Neuron (in vitro differentiated cells): ENCODE data around the gene PRR30.
"Not testable (repeated sequence)": the region's sequence is repeated elsewhere in the genome, so short reads cannot be mapped to it uniquely, and the experiment has no call there.

Experiments
- H2AFZ ChIP-seq: one replicate; pipeline ENCODE4 v1.6.1; 2013; ENCODE audit warnings: low read depth, mild to moderate bottlenecking, inconsistent platforms, low read length, moderate library complexity
- H3K27me3 ChIP-seq: one replicate; pipeline ENCODE4 v1.6.1; 2013; ENCODE audit warnings: low read length; ENCODE audit not compliant: insufficient read depth
- H3K36me3 ChIP-seq: one replicate; pipeline ENCODE4 v1.6.1; 2013; ENCODE audit warnings: low read length; ENCODE audit not compliant: insufficient read depth
- H3K4me1 ChIP-seq: one replicate; pipeline ENCODE4 v1.6.1; 2013; ENCODE audit warnings: low read length; ENCODE audit not compliant: insufficient read depth
- H3K4me3 ChIP-seq: 2 replicates; pipeline ENCODE4 v1.5.1; 2013; ENCODE audit warnings: mild to moderate bottlenecking, low read length, moderate library complexity
- H3K9me3 ChIP-seq: one replicate; pipeline ENCODE4 v1.6.1; 2013; ENCODE audit warnings: low read length

PRR30 gene

DNA sequence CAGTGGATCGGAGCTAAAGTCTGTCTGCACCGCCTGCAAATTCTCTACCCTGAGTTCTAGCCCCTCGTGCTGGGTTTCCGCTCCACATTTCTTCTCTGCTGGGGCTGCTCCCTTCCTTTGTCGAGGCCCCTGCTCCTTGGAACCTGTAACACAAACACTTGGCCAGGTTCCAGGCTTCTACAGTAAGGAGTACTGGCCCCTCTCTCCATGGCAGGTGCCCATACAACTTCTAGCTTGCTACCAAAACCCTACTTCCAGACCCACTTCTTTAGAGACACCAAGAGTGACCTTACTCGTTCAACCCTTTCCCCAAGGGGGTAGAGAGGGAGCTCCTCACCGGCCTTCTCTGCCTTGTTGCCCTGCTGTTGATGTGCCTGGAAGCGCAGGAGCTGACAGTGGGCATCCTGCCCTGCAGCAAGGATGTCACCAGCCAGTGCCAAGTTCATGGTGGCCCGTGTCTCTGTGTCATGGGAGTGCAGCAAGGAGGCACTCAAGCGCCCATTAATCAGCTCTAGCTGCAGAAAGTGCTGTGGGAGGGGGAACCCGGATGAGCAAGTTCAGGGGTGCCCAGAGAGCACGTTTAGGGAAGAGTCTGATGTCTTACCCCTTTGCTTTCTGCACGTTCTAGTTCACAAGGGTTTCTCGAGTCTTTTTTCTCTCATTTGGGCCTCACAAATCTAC lies 5.9 kb downstream of the PRR30 start:
- Histone ChIP-seq H3K9me3 (no peaks in the 10 kb centered on the region), H3K27me3 (peaks cover 8% of the 10 kb centered on the region), H2AFZ (peak overlapping the region; percentile 88), H3K4me1 (peaks cover 6% of the 10 kb centered on the region), H3K36me3 (peaks cover 32% of the 10 kb centered on the region), H3K4me3 (peak overlapping the region; percentile 85)

GRCh38 chr2:27131429-27131828 lies 7.8 kb downstream of the PRR30 start:
- no peak overlapping the region for H3K4me3 ChIP-seq
- no peak overlapping the region for H2AFZ ChIP-seq
- peaks cover 32% of the 10 kb centered on the region for H3K36me3 ChIP-seq
- peaks cover 6% of the 10 kb centered on the region for H3K4me1 ChIP-seq
- H3K9me3 ChIP-seq, result no peaks in the 10 kb centered on the region
- no peaks in the 10 kb centered on the region for H3K27me3 ChIP-seq

DNA sequence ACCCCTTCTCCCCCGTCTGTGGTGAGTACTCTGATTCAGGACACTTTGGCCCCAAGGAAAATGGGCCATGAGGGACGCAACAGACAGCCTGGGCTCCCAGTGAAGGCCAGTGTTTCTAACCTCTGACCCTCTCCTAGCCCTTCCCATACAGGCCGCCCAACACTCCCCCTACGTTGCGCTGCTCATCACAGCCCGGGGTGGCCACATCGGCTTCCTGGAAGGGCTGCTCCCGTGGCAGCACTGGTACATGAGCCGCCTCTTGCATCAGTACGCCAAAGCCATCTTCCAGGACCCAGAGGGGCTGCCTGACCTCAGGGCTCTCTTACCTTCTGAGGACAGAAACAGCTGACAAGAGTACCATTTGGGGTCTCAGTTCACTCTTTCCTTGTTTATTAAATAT lies 8.8 kb downstream of the PRR30 start:
- Histone ChIP-seq H3K4me3 (no peak overlapping the region), H3K36me3 (peaks cover 32% of the 10 kb centered on the region), H2AFZ (no peak overlapping the region), H3K4me1 (peaks cover 6% of the 10 kb centered on the region), H3K27me3 (no peaks in the 10 kb centered on the region), H3K9me3 (no peaks in the 10 kb centered on the region)

DNA sequence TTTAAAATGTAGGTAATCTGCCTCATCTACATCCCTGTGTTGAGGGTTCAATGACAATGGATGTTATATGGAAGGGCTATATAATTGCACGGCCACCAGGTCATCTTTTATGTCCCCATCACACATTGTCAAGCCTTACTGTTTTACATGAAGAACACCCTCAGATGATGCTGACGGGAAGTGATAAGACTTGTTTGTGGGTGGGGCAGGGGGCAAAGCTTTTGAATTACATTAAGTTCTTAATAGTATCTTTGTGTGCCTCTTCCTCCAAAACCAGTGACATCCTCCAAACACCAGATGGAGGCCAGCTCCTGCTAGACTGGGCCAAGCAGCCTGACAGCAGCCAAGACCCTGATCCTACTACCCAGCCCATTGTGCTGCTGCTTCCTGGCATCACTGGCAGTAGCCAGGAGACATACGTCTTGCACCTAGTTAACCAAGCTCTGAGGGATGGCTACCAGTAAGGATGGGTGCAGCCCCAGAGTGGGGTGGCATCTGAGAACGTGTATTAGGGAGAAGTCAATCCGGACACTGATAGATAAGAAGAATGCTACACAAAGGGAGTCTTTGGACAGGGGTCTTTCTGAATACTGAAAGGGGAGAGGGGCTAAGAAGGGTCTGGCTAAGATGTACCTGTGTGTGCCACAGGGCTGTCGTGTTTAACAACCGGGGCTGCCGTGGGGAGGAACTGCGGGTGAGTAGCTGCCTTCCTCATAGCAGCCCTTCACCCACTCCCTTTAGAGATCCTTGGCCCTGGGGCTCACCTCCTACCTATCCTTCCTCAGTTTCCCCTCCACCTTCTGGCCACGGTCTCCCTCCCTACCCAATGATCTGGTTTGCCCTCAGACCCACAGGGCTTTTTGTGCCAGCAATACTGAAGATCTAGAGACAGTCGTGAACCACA lies 10.3 kb downstream of the PRR30 start:
- no peak overlapping the region for H3K4me3 ChIP-seq
- H3K9me3 ChIP-seq, result no peaks in the 10 kb centered on the region
- H3K4me1 ChIP-seq, result peaks cover 6% of the 10 kb centered on the region
- no peak overlapping the region for H2AFZ ChIP-seq
- H3K27me3 ChIP-seq, result peaks cover 5% of the 10 kb centered on the region
- peaks cover 32% of the 10 kb centered on the region for H3K36me3 ChIP-seq

- no peaks in the 10 kb centered on the region for H3K9me3 ChIP-seq
- H3K4me3 ChIP-seq, result no peak overlapping the region
- no peaks in the 10 kb centered on the region for H3K4me1 ChIP-seq
- H3K27me3 ChIP-seq, result peaks cover 9% of the 10 kb centered on the region
- H2AFZ ChIP-seq, result no peak overlapping the region
- peaks cover 32% of the 10 kb centered on the region for H3K36me3 ChIP-seq
These were observed 11.1 kb downstream of the PRR30 start for GRCh38 chr2:27127883-27128667.

DNA sequence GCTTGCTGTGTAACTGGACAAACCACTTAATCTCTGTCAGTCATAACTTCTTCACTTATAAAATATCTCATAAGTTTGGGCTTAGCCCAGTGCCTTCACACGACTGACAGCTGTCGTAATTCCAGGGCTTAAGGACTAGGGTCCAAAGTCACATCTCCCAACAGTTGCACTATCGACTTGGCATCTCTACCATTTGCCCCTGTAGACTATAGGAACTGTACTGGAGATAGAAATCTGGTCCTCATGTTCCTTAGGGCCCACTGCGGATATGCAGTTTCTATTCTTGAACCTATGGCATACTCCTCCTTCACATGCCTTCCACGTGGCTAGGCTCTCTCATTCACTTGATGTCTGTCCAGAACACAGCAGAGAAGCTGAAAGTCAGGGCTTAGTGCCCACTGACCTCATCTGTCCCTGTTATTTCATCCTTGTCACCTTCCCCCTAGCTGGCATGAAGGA lies 12.9 kb downstream of the PRR30 start:
- no peak overlapping the region for H2AFZ ChIP-seq
- no peak overlapping the region for H3K4me3 ChIP-seq
- no peaks in the 10 kb centered on the region for H3K4me1 ChIP-seq
- peaks cover 27% of the 10 kb centered on the region for H3K27me3 ChIP-seq
- no peaks in the 10 kb centered on the region for H3K9me3 ChIP-seq
- peaks cover 17% of the 10 kb centered on the region for H3K36me3 ChIP-seq

- H3K36me3 ChIP-seq, result peaks cover 9% of the 10 kb centered on the region
- H3K4me1 ChIP-seq, result no peaks in the 10 kb centered on the region
- H3K4me3 ChIP-seq, result no peak overlapping the region
- H2AFZ ChIP-seq, result no peak overlapping the region
- H3K27me3 ChIP-seq, result peaks cover 38% of the 10 kb centered on the region
- H3K9me3 ChIP-seq, result no peaks in the 10 kb centered on the region
These were observed 14.1 kb downstream of the PRR30 start for GRCh38 chr2:27125104-27125503.

DNA sequence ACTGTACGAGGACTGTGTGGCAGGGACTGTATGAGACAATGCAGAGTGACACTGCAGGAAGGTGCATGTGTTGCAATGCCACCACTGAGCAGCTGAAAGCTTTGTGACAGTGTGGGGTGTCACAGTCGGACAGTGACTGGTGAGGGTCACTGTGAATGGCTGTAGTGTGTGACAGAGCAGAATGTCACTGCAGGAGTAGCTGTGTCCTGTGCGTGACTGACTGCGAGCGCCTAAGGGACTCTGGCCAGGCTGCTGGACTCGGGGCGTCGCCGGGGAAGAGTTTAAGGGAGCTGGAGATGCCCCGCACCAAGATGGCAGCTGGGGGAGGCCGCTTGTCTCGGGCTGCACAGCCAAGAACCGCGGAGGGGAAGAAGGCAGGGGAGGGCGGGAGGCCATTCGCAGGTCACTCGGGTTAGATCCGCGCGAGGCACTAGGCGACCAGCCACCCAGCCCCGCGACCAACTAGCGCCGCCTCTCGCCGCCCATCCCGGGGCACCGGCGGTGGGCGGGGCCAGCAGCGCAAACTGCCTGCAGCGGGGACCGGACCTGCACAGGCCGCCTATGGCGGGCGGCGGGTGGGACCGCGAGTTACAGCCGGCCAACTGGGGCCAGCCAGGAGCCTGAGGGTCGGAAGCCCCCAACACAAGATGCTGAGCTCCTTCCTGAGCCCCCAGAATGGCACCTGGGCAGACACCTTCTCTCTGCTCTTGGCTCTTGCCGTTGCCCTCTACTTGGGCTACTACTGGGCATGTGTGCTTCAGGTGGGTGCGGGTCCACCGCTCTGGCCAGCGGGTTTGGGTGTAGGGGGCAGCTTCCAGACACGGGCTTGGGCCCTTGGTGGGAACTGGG lies 15.7 kb downstream of the PRR30 start, which contains the start of gene ABHD1:
TSS of gene ABHD1 (plus strand) at position 514 of the 849 bp plus-strand sequence. CDS start at position 648, 134 bp downstream.
- H3K4me3 ChIP-seq, result peak within 1 kb of the TSS; percentile 37
- H3K4me1 ChIP-seq, result peaks cover under 1% of the 10 kb centered on the region
- H2AFZ ChIP-seq, result peak within 1 kb of the TSS; percentile 58
- H3K36me3 ChIP-seq, result no peaks in the 10 kb centered on the region
- no peaks in the 10 kb centered on the region for H3K9me3 ChIP-seq
- H3K27me3 ChIP-seq, result peaks cover 49% of the 10 kb centered on the region

GRCh38 chr2:27122791-27123190 lies 16.4 kb downstream of the PRR30 start:
- H3K27me3 ChIP-seq, result peaks cover 56% of the 10 kb centered on the region
- no peaks in the 10 kb centered on the region for H3K9me3 ChIP-seq
- peaks cover 6% of the 10 kb centered on the region for H3K4me1 ChIP-seq
- H3K4me3 ChIP-seq, result no peak overlapping the region
- no peaks in the 10 kb centered on the region for H3K36me3 ChIP-seq
- peak overlapping the region; percentile 58 for H2AFZ ChIP-seq

DNA sequence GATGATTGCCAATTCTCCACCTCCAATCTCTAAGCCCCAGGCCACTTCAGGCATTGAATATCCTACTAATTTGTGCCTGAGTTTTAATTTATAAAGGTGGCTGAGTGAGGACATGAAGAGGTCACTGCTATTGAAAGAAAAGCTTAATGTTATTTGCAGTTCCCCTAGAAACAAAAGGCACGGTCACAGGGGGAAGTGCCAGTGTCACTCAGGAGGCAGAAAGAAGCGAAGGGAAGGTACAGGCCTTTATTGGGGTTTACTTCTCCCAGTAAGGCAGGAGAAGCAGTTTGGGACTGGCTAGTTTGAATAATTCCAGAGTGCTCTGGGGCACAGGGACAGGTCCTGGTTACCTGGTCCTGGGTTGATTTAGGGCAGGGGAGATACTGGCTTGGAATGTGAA lies 17.3 kb downstream of the PRR30 start:
- Histone ChIP-seq H3K27me3 (peaks cover 60% of the 10 kb centered on the region), H3K4me3 (no peak overlapping the region), H3K36me3 (no peaks in the 10 kb centered on the region), H3K9me3 (no peaks in the 10 kb centered on the region), H2AFZ (no peak overlapping the region), H3K4me1 (peaks cover 6% of the 10 kb centered on the region)

- peaks cover 68% of the 10 kb centered on the region for H3K27me3 ChIP-seq
- H3K4me1 ChIP-seq, H3K9me3 ChIP-seq, H3K36me3 ChIP-seq, H2AFZ ChIP-seq: not testable (repeated sequence)
- H3K4me3 ChIP-seq, result peak overlapping the region; percentile 6
These were observed 19.9 kb downstream of the PRR30 start for GRCh38 chr2:27119330-27119670.
